Testis (tissue), 3 donors: ENCODE measurements around the gene NAP1L1. TPM values are rescaled to one million over a fixed set of nuclear protein-coding genes. Genes with fewer than 3 reads are reported as not detected.

ENCODE experiments used
- DNase-seq: peaks from one replicate; pipeline ENCODE4 v3.0.0-alpha.2; 2019
- H3K27ac ChIP-seq, 2 donors: fragments of 200-600 bp; sonication (generic); one replicate each; pipeline ENCODE4 v1.5.1; 2019
- H3K27me3 ChIP-seq: fragments of 200-600 bp; sonication (generic); one replicate; pipeline ENCODE4 v1.5.1; 2019
- H3K36me3 ChIP-seq: fragments of 200-600 bp; sonication (generic); one replicate; pipeline ENCODE4 v1.5.1; 2017; ENCODE audit warnings: low read depth; ENCODE audit errors: missing control alignments
- H3K4me1 ChIP-seq: fragments of 200-600 bp; sonication (generic); one replicate; pipeline ENCODE4 v1.5.1; 2019
- H3K4me3 ChIP-seq, 2 donors: fragments of 200-600 bp; sonication (generic); one replicate each; pipeline ENCODE4 v1.5.1; 2017 to 2019
- H3K9me3 ChIP-seq: fragments of 200-600 bp; sonication (generic); one replicate; pipeline ENCODE4 v1.5.1; 2017
- POLR2A ChIP-seq: fragments of 450-650 bp; IDR thresholded peaks from one replicate; pipeline ENCODE4 v1.6.1; 2017; ENCODE audit warnings: antibody characterized with exemption, mild to moderate bottlenecking, moderate library complexity
- WGBS, 2 donors: methylation state at CpG; one replicate each; pipeline ENCODE4 v1.1.5; 2018; 5-methylcytosine and 5-hydroxymethylcytosine counted together
- intact Hi-C: fragments of 100-400 bp; cut with DNase I; formaldehyde crosslinking; loops from one replicate; pipeline ENCODE4 v1.15.1; 2023; ENCODE audit warnings: low total_unique reads
- polyA plus RNA-seq: library from polyadenylated mRNA; stranded (reverse); fragments of 350-450 nt; fragmentation: Illumina TruSeq; extraction: RNeasy Lipid Tissue Mini Kit (QIAGEN cat#74804); gene quantifications from one replicate; pipeline ENCODE4 v1.2.3, GENCODE V29; 2014; ENCODE audit warnings: low read depth, low replicate concordance; ENCODE audit not compliant: insufficient read depth
- total RNA-seq, 2 donors: library from RNA; depleted of rRNA; stranded (reverse); fragments of >200 nt; gene quantifications; one replicate each; pipeline ENCODE4 v1.2.3, GENCODE V29; 2016
- TF ChIP-seq, protein P1 (sequence below), 3 experiments: fragments of 450-650 bp in 2 of 3; fragments of 200-600 bp in 1 of 3; sonication (generic) in 1 of 3; IDR thresholded peaks; one replicate each; pipeline ENCODE4 v1.5.1; 2016 to 2019; ENCODE audit warnings: antibody characterized with exemption in 3 of 3, mild to moderate bottlenecking in 2 of 3, moderate library complexity in 1 of 3

NAP1L1 gene
- total and polyA plus RNA-seq, 3 donors from 2014 or later: 246 to 366 (median 313) TPM

DNA sequence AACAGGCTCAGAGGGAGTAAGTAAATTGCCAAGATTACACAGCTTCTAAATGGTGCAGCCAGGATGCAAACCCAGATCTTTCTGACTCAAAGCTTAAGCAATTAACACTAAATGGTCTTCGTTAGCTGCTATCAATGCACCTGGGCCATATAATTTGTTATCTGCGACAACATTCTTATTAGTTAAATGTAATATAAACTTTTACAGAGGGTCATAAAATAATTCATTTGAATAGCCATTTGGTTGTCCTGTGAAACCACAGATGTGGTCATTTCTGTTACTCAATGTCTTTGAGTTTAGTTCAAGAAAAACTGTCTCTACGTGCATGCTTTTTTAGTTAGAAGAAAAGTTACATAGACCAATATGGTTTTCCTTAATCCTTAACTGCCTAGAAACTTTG, 22.1 kb upstream of the NAP1L1 start:
- 72 to 73% methylated on average over 3 of the region's 3 CpGs for WGBS, 2 donors
- no peak overlapping the region for H3K4me3 ChIP-seq
- no peaks in the 10 kb centered on the region for H3K27me3 ChIP-seq
- no peaks in the 10 kb centered on the region for H3K36me3 ChIP-seq
- no peak for TF ChIP-seq POLR2A
- TF ChIP-seq, protein P1, sequence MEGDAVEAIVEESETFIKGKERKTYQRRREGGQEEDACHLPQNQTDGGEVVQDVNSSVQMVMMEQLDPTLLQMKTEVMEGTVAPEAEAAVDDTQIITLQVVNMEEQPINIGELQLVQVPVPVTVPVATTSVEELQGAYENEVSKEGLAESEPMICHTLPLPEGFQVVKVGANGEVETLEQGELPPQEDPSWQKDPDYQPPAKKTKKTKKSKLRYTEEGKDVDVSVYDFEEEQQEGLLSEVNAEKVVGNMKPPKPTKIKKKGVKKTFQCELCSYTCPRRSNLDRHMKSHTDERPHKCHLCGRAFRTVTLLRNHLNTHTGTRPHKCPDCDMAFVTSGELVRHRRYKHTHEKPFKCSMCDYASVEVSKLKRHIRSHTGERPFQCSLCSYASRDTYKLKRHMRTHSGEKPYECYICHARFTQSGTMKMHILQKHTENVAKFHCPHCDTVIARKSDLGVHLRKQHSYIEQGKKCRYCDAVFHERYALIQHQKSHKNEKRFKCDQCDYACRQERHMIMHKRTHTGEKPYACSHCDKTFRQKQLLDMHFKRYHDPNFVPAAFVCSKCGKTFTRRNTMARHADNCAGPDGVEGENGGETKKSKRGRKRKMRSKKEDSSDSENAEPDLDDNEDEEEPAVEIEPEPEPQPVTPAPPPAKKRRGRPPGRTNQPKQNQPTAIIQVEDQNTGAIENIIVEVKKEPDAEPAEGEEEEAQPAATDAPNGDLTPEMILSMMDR (IDR thresholded peaks at IDR 0.05): no peak
- no peaks in the 10 kb centered on the region for H3K9me3 ChIP-seq
- intact Hi-C loops: no loop called here
- no peaks in the 10 kb centered on the region for H3K4me1 ChIP-seq
- DNase-seq: no peak
- H3K27ac ChIP-seq: no peak overlapping the region

DNA sequence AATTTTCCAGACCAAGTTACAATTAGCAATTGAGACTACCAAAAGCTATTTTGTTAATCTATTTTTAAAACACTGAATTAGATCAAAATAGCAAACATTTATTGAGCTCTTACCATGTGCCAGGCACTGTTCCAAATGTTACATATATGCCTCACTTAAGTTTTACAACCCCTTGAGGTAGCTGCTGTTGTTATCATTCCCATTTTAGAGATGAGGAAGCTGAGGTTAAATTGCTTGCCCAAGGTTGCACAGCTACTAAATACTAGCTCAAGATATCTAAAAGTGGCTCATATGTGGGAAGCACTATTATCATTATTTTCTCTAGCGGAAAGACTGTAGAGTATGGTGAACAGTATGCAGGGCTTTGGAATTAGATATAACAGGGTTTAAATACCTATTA, 19.5 kb upstream of the NAP1L1 start:
- Histone ChIP-seq H3K4me3 (no peak overlapping the region), H3K27me3 (no peaks in the 10 kb centered on the region)

DNA sequence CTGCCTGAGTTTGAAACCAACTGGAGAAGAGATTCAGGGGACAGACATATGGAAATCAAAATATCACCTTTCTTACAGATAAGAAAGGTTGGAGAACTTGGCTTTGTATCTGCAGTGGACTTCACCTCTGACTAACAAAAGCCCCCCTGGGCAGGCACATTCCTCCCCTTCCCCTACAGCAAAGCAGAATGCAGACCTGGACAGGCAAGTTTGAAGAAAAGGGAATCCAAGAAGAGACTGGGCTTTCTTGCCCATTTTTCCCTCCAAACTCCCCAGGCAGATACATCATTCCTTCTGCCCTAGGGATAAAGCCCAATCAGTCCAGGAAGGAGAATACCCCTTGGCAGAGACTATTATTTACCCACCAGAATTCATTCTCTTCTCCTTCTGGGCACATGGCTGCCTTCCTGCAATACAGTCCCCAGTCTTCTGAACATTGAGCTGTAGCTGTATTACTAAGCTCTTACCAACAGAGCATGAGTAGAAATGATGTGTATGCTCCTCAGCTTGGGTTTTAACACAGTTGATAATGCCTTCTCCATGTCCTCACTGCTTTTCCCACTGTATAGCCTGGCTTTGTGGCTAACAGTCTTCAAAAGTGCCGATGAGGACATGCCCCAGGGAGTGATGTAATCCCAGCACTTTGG, 17.4 kb upstream of the NAP1L1 start:
- no peaks in the 10 kb centered on the region for H3K9me3 ChIP-seq
- H3K4me1 ChIP-seq: no peaks in the 10 kb centered on the region
- TF ChIP-seq, protein P1 (IDR thresholded peaks at IDR 0.05): no peak
- no peak for TF ChIP-seq POLR2A
- no peaks in the 10 kb centered on the region for H3K36me3 ChIP-seq
- H3K27me3 ChIP-seq: no peaks in the 10 kb centered on the region
- no peak overlapping the region for H3K4me3 ChIP-seq
- WGBS, 2 donors: 70 to 96% methylated on average over 1 of the region's 1 CpG
- intact Hi-C loops: no loop called here
- H3K27ac ChIP-seq: no peak overlapping the region
- DNase-seq: no peak

More for the DNA sequence above, 19.5 kb upstream of the NAP1L1 start:
- H3K36me3 ChIP-seq: no peaks in the 10 kb centered on the region
- intact Hi-C loops: no loop called here
- no peak for DNase-seq
- H3K27ac ChIP-seq: no peak overlapping the region
- H3K4me1 ChIP-seq: no peaks in the 10 kb centered on the region
- no peaks in the 10 kb centered on the region for H3K9me3 ChIP-seq
- TF ChIP-seq POLR2A: no peak
- TF ChIP-seq, protein P1 (IDR thresholded peaks at IDR 0.05): no peak
- 78 to 81% methylated on average over 1 of the region's 1 CpG for WGBS, 2 donors

DNA sequence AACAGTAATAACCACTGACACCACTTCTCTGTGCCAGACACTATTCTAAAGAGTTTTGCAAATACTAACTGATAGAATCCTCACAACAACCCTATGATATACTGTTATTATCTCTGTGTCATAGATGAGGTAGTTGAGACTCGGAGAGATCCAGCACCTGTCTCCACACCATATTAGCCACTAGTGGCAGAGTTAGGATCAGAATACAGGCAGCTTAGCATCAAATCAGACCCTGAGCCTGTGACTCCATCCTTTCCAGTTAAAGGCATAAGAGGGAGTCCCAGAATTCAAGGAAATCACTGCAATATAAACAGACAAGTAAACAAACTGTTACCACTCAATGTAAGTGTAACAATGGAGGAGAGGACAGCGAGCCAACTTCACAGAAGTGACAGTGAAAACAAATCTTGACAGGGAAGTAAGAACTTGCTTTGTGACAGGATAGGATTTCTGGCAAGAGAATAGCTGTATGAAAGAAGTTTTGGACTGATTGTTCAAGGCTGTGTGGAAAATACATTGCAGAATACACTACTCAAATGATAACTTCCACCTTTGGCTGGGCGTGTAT, 11.7 kb upstream of the NAP1L1 start:
- intact Hi-C loops: no loop called here
- H3K27me3 ChIP-seq: no peaks in the 10 kb centered on the region
- H3K9me3 ChIP-seq: no peaks in the 10 kb centered on the region
- H3K36me3 ChIP-seq: no peaks in the 10 kb centered on the region
- TF ChIP-seq, protein P1 (IDR thresholded peaks at IDR 0.05): no peak
- TF ChIP-seq POLR2A: no peak
- 81 to 88% methylated on average over 3 of the region's 3 CpGs for WGBS, 2 donors
- DNase-seq: no peak
- H3K27ac ChIP-seq: no peak overlapping the region
- no peak overlapping the region for H3K4me3 ChIP-seq
- no peaks in the 10 kb centered on the region for H3K4me1 ChIP-seq

DNA sequence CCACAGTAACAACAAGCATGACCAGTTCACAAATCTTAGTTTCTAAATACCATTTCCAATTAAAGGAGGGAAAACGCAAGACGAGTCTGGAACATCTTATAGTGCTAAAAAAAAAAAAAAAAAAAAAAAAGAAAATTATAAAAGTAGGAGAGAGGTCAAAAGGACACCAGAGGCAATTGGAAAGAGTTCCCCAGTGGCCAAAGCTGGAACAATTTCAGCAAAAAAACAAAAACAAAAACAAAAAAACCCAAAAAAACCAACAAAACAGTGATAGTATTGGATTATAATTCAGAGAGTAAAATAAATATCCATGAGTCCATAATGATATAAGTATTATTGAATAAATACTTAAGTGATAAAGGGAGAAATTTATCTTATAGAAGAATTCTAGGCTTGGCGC, 10.3 kb upstream of the NAP1L1 start:
- H3K27ac ChIP-seq: no peak overlapping the region
- no peaks in the 10 kb centered on the region for H3K9me3 ChIP-seq
- H3K27me3 ChIP-seq: no peaks in the 10 kb centered on the region
- DNase-seq: no peak
- no peaks in the 10 kb centered on the region for H3K4me1 ChIP-seq
- intact Hi-C loops: no loop called here
- WGBS, 2 donors: 87 to 93% methylated on average over 3 of the region's 3 CpGs
- no peaks in the 10 kb centered on the region for H3K36me3 ChIP-seq
- no peak overlapping the region for H3K4me3 ChIP-seq
- TF ChIP-seq, protein P1 (IDR thresholded peaks at IDR 0.05): no peak
- TF ChIP-seq POLR2A: no peak
